ENCODE results near the gene ZDHHC1.

The ZDHHC1 gene

GRCh38 chr16:67415872-67416793 lies at the start of gene ZDHHC1:
Gene ZDHHC1 (minus strand): TSS chr16:67416477. CDS start chr16:67407775, 8,702 bp downstream.
- no peak for TF ChIP-seq CTCF (IDR thresholded peaks at IDR 0.05; ENCODE audit: low read length, missing control alignments)
- peak within 1 kb of the TSS; percentile 70 for H3K4me3 ChIP-seq (replicated peaks; ENCODE audit: low read depth, low read length)
- peak; percentile 66 for DNase-seq (ENCODE audit: low read depth)

GRCh38 chr16:67464565-67464964 lies 48.3 kb upstream of the ZDHHC1 start:
- no peak overlapping the region for H3K4me3 ChIP-seq (replicated peaks; ENCODE audit: low read depth, low read length)
- no peak for TF ChIP-seq CTCF (IDR thresholded peaks at IDR 0.05; ENCODE audit: low read length, missing control alignments)
- DNase-seq (ENCODE audit: low read depth), result no peak

GRCh38 chr16:67463691-67464090 lies 47.4 kb upstream of the ZDHHC1 start:
- TF ChIP-seq CTCF (IDR thresholded peaks at IDR 0.05; ENCODE audit: low read length, missing control alignments), result no peak
- H3K4me3 ChIP-seq (replicated peaks; ENCODE audit: low read depth, low read length), result no peak overlapping the region
- DNase-seq (ENCODE audit: low read depth), result no peak

- H3K4me3 ChIP-seq (replicated peaks; ENCODE audit: low read depth, low read length), result no peak overlapping the region
- DNase-seq (ENCODE audit: low read depth), result no peak
Observed at GRCh38 chr16:67463059-67463458, 46.8 kb upstream of the ZDHHC1 start.

GRCh38 chr16:67462279-67462655 lies 46.0 kb upstream of the ZDHHC1 start:
- H3K4me3 ChIP-seq (replicated peaks; ENCODE audit: low read depth, low read length), result no peak overlapping the region
- TF ChIP-seq CTCF (IDR thresholded peaks at IDR 0.05; ENCODE audit: low read length, missing control alignments), result no peak
- DNase-seq (ENCODE audit: low read depth), result no peak

More at GRCh38 chr16:67463059-67463458, 46.8 kb upstream of the ZDHHC1 start:
- no peak for TF ChIP-seq CTCF (IDR thresholded peaks at IDR 0.05; ENCODE audit: low read length, missing control alignments)

GRCh38 chr16:67461600-67462278 lies 45.5 kb upstream of the ZDHHC1 start:
- DNase-seq (ENCODE audit: low read depth), result no peak
- TF ChIP-seq CTCF (IDR thresholded peaks at IDR 0.05; ENCODE audit: low read length, missing control alignments), result no peak
- no peak overlapping the region for H3K4me3 ChIP-seq (replicated peaks; ENCODE audit: low read depth, low read length)
